Transverse colon (tissue), 3 donors: ENCODE results near the gene G6PC3.

Experiments
- POLR2A ChIP-seq: fragments of 450-650 bp; IDR thresholded peaks from one replicate; pipeline ENCODE4 v1.6.1; 2016; ENCODE audit warnings: antibody characterized with exemption, mild to moderate bottlenecking, moderate library complexity
- TF ChIP-seq, protein P1 (sequence below), 5 experiments: fragments of 200-600 bp in 3 of 5; fragments of 450-650 bp in 2 of 5; sonication (generic) in 3 of 5; IDR thresholded peaks; 1 replicate in 2 of 5; 2 replicates in 3 of 5; pipeline ENCODE4 v1.5.1; 2016 to 2017; ENCODE audit warnings: antibody characterized with exemption in 5 of 5, inconsistent platforms in 3 of 5, mild to moderate bottlenecking in 2 of 5, moderate library complexity in 1 of 5

DNA sequence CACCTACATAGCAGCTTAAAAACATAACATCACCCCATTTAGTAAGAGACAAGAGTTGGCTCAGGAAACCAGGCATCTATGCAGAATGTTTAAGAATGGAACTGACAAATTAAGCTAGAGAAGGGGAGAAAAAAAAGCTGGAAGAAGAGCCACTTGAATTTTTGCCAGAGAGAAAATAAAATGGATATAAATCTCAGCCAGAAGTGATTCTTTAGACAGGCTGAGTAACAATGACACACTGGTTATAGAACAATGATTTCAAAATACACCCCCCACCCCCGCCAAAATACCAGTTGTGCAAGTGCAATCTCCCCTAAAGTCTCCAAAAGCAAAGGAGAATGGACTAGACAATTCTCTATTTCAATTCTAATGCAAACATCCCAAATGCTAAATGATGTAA lies 26.5 kb upstream of the G6PC3 start:
- TF ChIP-seq, protein P1, sequence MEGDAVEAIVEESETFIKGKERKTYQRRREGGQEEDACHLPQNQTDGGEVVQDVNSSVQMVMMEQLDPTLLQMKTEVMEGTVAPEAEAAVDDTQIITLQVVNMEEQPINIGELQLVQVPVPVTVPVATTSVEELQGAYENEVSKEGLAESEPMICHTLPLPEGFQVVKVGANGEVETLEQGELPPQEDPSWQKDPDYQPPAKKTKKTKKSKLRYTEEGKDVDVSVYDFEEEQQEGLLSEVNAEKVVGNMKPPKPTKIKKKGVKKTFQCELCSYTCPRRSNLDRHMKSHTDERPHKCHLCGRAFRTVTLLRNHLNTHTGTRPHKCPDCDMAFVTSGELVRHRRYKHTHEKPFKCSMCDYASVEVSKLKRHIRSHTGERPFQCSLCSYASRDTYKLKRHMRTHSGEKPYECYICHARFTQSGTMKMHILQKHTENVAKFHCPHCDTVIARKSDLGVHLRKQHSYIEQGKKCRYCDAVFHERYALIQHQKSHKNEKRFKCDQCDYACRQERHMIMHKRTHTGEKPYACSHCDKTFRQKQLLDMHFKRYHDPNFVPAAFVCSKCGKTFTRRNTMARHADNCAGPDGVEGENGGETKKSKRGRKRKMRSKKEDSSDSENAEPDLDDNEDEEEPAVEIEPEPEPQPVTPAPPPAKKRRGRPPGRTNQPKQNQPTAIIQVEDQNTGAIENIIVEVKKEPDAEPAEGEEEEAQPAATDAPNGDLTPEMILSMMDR (IDR thresholded peaks at IDR 0.05), result no peak
- TF ChIP-seq POLR2A, result no peak
